Astrocyte (in vitro differentiated cells and primary cell): ENCODE results near the gene PELI1. TPM values are rescaled to one million over a fixed set of nuclear protein-coding genes. Genes with fewer than 3 reads are reported as not detected.

Experiments
- DNase-seq: peaks from one replicate; pipeline ENCODE4 v3.0.0-alpha.2; 2010; ENCODE audit warnings: low read depth
- FAIRE-seq: peaks from 2 replicates; lab custom pipeline; 2011; peaks lifted over from hg19 to GRCh38; lab: Jason Lieb, UNC
- H2AFZ ChIP-seq: 2 replicates; pipeline ENCODE4 v1.6.0; 2012; ENCODE audit warnings: low read depth, low read length, inconsistent platforms
- H3K27ac ChIP-seq: 2 replicates; pipeline ENCODE4 v1.5.1; 2011; ENCODE audit warnings: low read depth, low read length, inconsistent platforms
- H3K27me3 ChIP-seq: 2 replicates; pipeline ENCODE4 v1.6.0; 2011; ENCODE audit warnings: low read length, inconsistent platforms; ENCODE audit not compliant: insufficient read depth
- H3K36me3 ChIP-seq: 2 replicates; pipeline ENCODE4 v1.5.1; 2011; ENCODE audit warnings: low read length, inconsistent platforms; ENCODE audit not compliant: insufficient read depth
- H3K4me1 ChIP-seq: 2 replicates; pipeline ENCODE4 v1.5.1; 2011; ENCODE audit warnings: low read length, inconsistent platforms; ENCODE audit not compliant: insufficient read depth
- H3K4me2 ChIP-seq: 2 replicates; pipeline ENCODE4 v1.6.0; 2012; ENCODE audit warnings: low read length, inconsistent platforms
- H3K4me3 ChIP-seq: 2 replicates; pipeline ENCODE4 v1.5.1; 2011; ENCODE audit warnings: low read depth, mild to moderate bottlenecking, low read length, inconsistent platforms; ENCODE audit not compliant: insufficient read depth
- H3K79me2 ChIP-seq: 2 replicates; pipeline ENCODE4 v1.6.0; 2012; ENCODE audit warnings: mild to moderate bottlenecking, low read length, inconsistent platforms; ENCODE audit not compliant: insufficient read depth
- H3K9ac ChIP-seq: 2 replicates; pipeline ENCODE4 v1.6.0; 2012; ENCODE audit warnings: mild to moderate bottlenecking, low read length, inconsistent platforms
- H3K9me3 ChIP-seq: 2 replicates; pipeline ENCODE4 v1.5.1; 2012; ENCODE audit warnings: low read depth, mild to moderate bottlenecking, low read length, inconsistent platforms; ENCODE audit not compliant: insufficient read depth
- H4K20me1 ChIP-seq: 2 replicates; pipeline ENCODE4 v1.6.0; 2012; ENCODE audit warnings: low read length, inconsistent platforms; ENCODE audit not compliant: insufficient read depth
- H3K27ac Mint-ChIP-seq: one replicate; pipeline ENCODE4 v1.8.0; 2021; ENCODE audit warnings: mild to moderate bottlenecking, mixed read lengths; ENCODE audit not compliant: unreplicated experiment
- H3K27me3 Mint-ChIP-seq: one replicate; pipeline ENCODE4 v1.8.0; 2021; ENCODE audit warnings: low read depth, mixed read lengths; ENCODE audit not compliant: unreplicated experiment
- H3K36me3 Mint-ChIP-seq: one replicate; pipeline ENCODE4 v1.8.0; 2021; ENCODE audit warnings: low read depth, mixed read lengths; ENCODE audit not compliant: unreplicated experiment
- H3K4me1 Mint-ChIP-seq: one replicate; pipeline ENCODE4 v1.8.0; 2021; ENCODE audit warnings: low read depth, mixed read lengths; ENCODE audit not compliant: unreplicated experiment
- H3K4me3 Mint-ChIP-seq: one replicate; pipeline ENCODE4 v1.8.0; 2021; ENCODE audit warnings: mild to moderate bottlenecking, moderate library complexity, mixed read lengths; ENCODE audit not compliant: unreplicated experiment
- H3K9me3 Mint-ChIP-seq: one replicate; pipeline ENCODE4 v1.8.0; 2021; ENCODE audit warnings: mild to moderate bottlenecking, mixed read lengths; ENCODE audit not compliant: unreplicated experiment
- CTCF ChIP-seq: IDR thresholded peaks from 2 replicates; pipeline ENCODE4 v1.5.1; 2011; ENCODE audit warnings: low read depth, mild to moderate bottlenecking, inconsistent platforms, low read length, moderate library complexity; ENCODE audit not compliant: insufficient read depth
- EZH2 ChIP-seq: IDR thresholded peaks from 2 replicates; pipeline ENCODE4 v1.6.1; 2012; ENCODE audit warnings: mild to moderate bottlenecking, low read length, inconsistent platforms; ENCODE audit not compliant: insufficient read depth
- total RNA-seq: library from RNA; stranded (reverse); gene quantifications from 2 replicates; pipeline ENCODE4 v1.2.1, GENCODE V29; 2021

Gene PELI1
- total RNA-seq, 1 donor from 2014 or later: 23.8 TPM

- no peak overlapping the region for H3K4me3 Mint-ChIP-seq
- H3K9ac ChIP-seq: peak overlapping the region; percentile 37
- H3K9me3 ChIP-seq: no peaks in the 10 kb centered on the region
- DNase-seq (peak; percentile 92), FAIRE-seq (peak; percentile 87)
- H3K4me1 Mint-ChIP-seq: peaks cover 38% of the 10 kb centered on the region
- H3K4me3 ChIP-seq: no peak overlapping the region
- no peak overlapping the region for H2AFZ ChIP-seq
- no peaks in the 10 kb centered on the region for H3K9me3 Mint-ChIP-seq
- TF ChIP-seq EZH2: no peak
- no peak for TF ChIP-seq CTCF
- peaks cover 31% of the 10 kb centered on the region for H3K79me2 ChIP-seq
- H3K27me3 ChIP-seq: no peaks in the 10 kb centered on the region
- H3K27ac ChIP-seq: peak overlapping the region; percentile 47
- peaks cover 16% of the 10 kb centered on the region for H3K4me1 ChIP-seq
- H3K36me3 ChIP-seq: no peaks in the 10 kb centered on the region
- H3K4me2 ChIP-seq: peak overlapping the region; percentile 75
- H3K27ac Mint-ChIP-seq: peak overlapping the region; percentile 81
- no peaks in the 10 kb centered on the region for H4K20me1 ChIP-seq
- no peaks in the 10 kb centered on the region for H3K27me3 Mint-ChIP-seq
- H3K36me3 Mint-ChIP-seq: no peaks in the 10 kb centered on the region
Measured at GRCh38 chr2:64114063-64114911, 29.9 kb downstream of the PELI1 start.

- TF ChIP-seq CTCF: no peak
- no peak for TF ChIP-seq EZH2
- H3K27me3 Mint-ChIP-seq: no peaks in the 10 kb centered on the region
Measured at GRCh38 chr2:64112016-64112415, 32.2 kb downstream of the PELI1 start.

GRCh38 chr2:64111426-64111825 lies 32.8 kb downstream of the PELI1 start:
- no peak overlapping the region for H3K9ac ChIP-seq
- no peak overlapping the region for H3K4me2 ChIP-seq
- no peaks in the 10 kb centered on the region for H3K9me3 ChIP-seq
- no peaks in the 10 kb centered on the region for H3K9me3 Mint-ChIP-seq
- FAIRE-seq (no peak), DNase-seq (no peak)
- H3K4me3 Mint-ChIP-seq: no peak overlapping the region
- no peaks in the 10 kb centered on the region for H3K36me3 ChIP-seq
- H3K4me1 ChIP-seq: peaks cover 16% of the 10 kb centered on the region
- no peak overlapping the region for H2AFZ ChIP-seq
- no peak overlapping the region for H3K27ac ChIP-seq
- H3K27me3 Mint-ChIP-seq: no peaks in the 10 kb centered on the region
- no peak overlapping the region for H3K27ac Mint-ChIP-seq
- H3K4me1 Mint-ChIP-seq: peaks cover 46% of the 10 kb centered on the region
- peaks cover 32% of the 10 kb centered on the region for H3K79me2 ChIP-seq
- H3K4me3 ChIP-seq: no peak overlapping the region
- TF ChIP-seq CTCF (no peak), EZH2 (no peak)
- H3K36me3 Mint-ChIP-seq: no peaks in the 10 kb centered on the region
- H4K20me1 ChIP-seq: no peaks in the 10 kb centered on the region
- H3K27me3 ChIP-seq: no peaks in the 10 kb centered on the region

More at GRCh38 chr2:64112016-64112415, 32.2 kb downstream of the PELI1 start:
- peaks cover 46% of the 10 kb centered on the region for H3K4me1 Mint-ChIP-seq
- no peak for DNase-seq
- Histone ChIP-seq H3K27me3 (no peaks in the 10 kb centered on the region), H3K4me3 (no peak overlapping the region), H3K27ac (no peak overlapping the region), H3K9ac (no peak overlapping the region), H3K9me3 (no peaks in the 10 kb centered on the region), H3K36me3 (no peaks in the 10 kb centered on the region), H3K4me2 (no peak overlapping the region), H3K79me2 (peaks cover 36% of the 10 kb centered on the region), H3K4me1 (peaks cover 16% of the 10 kb centered on the region), H2AFZ (no peak overlapping the region), H4K20me1 (no peaks in the 10 kb centered on the region)
- no peak overlapping the region for H3K4me3 Mint-ChIP-seq
- H3K27ac Mint-ChIP-seq: no peak overlapping the region
- no peak for FAIRE-seq
- no peaks in the 10 kb centered on the region for H3K9me3 Mint-ChIP-seq
- no peaks in the 10 kb centered on the region for H3K36me3 Mint-ChIP-seq
